ENCODE results near the gene SIGLEC10.

Gene SIGLEC10

GRCh38 chr19:51368366-51369282 is 48.8 kb downstream of the SIGLEC10 start, which contains the start of gene CLDND2:
TSS of gene CLDND2 (minus strand) at chr19:51369003. CDS start at chr19:51368577, 426 bp downstream.
- peak within 1 kb of the TSS; percentile 60 for H3K4me3 ChIP-seq (ENCODE audit: low read depth, low read length)

GRCh38 chr19:51367565-51368365 is 49.7 kb downstream of the SIGLEC10 start:
- Histone ChIP-seq H3K27me3 (ENCODE audit: insufficient read depth, low read depth, severe bottlenecking) (no peaks in the 10 kb centered on the region), H3K9me3 (ENCODE audit: severe bottlenecking) (no peaks in the 10 kb centered on the region), H3K27ac (peak overlapping the region; percentile 86), H3K4me3 (ENCODE audit: low read depth, low read length) (peak overlapping the region; percentile 60), H3K36me3 (no peaks in the 10 kb centered on the region)
- TF ChIP-seq, protein P1, sequence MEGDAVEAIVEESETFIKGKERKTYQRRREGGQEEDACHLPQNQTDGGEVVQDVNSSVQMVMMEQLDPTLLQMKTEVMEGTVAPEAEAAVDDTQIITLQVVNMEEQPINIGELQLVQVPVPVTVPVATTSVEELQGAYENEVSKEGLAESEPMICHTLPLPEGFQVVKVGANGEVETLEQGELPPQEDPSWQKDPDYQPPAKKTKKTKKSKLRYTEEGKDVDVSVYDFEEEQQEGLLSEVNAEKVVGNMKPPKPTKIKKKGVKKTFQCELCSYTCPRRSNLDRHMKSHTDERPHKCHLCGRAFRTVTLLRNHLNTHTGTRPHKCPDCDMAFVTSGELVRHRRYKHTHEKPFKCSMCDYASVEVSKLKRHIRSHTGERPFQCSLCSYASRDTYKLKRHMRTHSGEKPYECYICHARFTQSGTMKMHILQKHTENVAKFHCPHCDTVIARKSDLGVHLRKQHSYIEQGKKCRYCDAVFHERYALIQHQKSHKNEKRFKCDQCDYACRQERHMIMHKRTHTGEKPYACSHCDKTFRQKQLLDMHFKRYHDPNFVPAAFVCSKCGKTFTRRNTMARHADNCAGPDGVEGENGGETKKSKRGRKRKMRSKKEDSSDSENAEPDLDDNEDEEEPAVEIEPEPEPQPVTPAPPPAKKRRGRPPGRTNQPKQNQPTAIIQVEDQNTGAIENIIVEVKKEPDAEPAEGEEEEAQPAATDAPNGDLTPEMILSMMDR (IDR thresholded peaks at IDR 0.05; ENCODE audit: low read depth, low read length) = no peak
- peak; percentile 99 for DNase-seq

More at GRCh38 chr19:51368366-51369282, 48.8 kb downstream of the SIGLEC10 start, which contains the start of gene CLDND2:
- TF ChIP-seq, protein P1 (IDR thresholded peaks at IDR 0.05; ENCODE audit: low read depth, low read length) = no peak
- Histone ChIP-seq H3K27ac (peak within 1 kb of the TSS; percentile 64), H3K36me3 (no peaks in the 10 kb centered on the region), H3K27me3 (ENCODE audit: insufficient read depth, low read depth, severe bottlenecking) (no peaks in the 10 kb centered on the region), H3K9me3 (ENCODE audit: severe bottlenecking) (no peaks in the 10 kb centered on the region)
- DNase-seq = no peak

DNA sequence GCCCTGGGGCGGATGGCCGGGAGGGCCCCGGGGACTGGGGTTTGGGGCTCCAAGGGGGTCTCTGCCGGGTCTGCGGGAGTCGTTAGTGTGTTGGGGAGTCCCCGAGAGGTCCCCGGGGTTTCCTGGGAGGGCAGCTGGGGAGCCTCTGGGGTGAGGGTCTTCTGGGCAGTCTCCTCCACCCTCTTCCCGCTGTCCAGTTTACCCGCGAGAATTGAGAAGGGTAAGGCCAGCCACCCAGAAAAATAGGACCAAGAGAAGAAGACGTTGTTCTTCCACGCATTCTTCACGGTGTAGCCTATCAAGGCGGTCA is 50.2 kb downstream of the SIGLEC10 start:
- Histone ChIP-seq H3K9me3 (ENCODE audit: severe bottlenecking) (no peaks in the 10 kb centered on the region), H3K4me3 (ENCODE audit: low read depth, low read length) (peak overlapping the region; percentile 60), H3K36me3 (no peaks in the 10 kb centered on the region), H3K27me3 (ENCODE audit: insufficient read depth, low read depth, severe bottlenecking) (no peaks in the 10 kb centered on the region), H3K27ac (peak overlapping the region; percentile 86)
- no peak for DNase-seq
- TF ChIP-seq, protein P1 (IDR thresholded peaks at IDR 0.05; ENCODE audit: low read depth, low read length) = no peak

- H3K4me3 ChIP-seq (ENCODE audit: low read depth, low read length) = peak overlapping the region; percentile 60
- H3K27me3 ChIP-seq (ENCODE audit: insufficient read depth, low read depth, severe bottlenecking) = no peaks in the 10 kb centered on the region
- DNase-seq = peak; percentile 99
- TF ChIP-seq, protein P1 (IDR thresholded peaks at IDR 0.05; ENCODE audit: low read depth, low read length) = no peak
- no peaks in the 10 kb centered on the region for H3K36me3 ChIP-seq
- H3K27ac ChIP-seq = peak overlapping the region; percentile 86
- no peaks in the 10 kb centered on the region for H3K9me3 ChIP-seq (ENCODE audit: severe bottlenecking)
Observed at GRCh38 chr19:51366389-51367254, 50.8 kb downstream of the SIGLEC10 start.

DNA sequence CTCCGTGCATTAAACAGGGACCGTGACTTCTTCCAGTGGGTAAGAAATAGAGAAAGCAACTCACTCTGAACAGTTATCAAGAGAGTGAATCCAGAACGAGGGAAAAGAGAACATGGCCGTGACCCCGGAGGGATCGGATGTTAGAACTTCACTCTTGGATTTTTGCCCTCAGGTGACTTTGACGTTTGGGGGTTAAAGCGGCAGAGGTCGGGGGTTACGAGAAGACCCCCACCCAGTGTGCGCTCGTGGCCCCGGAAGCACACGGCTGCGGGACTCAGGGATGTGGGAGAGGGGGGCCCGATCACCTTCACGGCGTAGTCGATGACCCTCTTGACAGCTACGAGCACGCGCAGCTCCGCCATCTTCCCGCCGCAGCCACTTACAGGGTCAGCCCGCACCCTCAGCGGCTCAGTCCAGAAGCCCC is 51.5 kb downstream of the SIGLEC10 start, which contains the start of gene ETFB:
Gene ETFB (minus strand): TSS at position 424 of the 424 bp plus-strand sequence. CDS start 62 bp downstream, at position 362.
- TF ChIP-seq, protein P1 (IDR thresholded peaks at IDR 0.05; ENCODE audit: low read depth, low read length) = no peak
- Histone ChIP-seq H3K36me3 (no peaks in the 10 kb centered on the region), H3K27ac (peak within 1 kb of the TSS; percentile 90), H3K4me3 (ENCODE audit: low read depth, low read length) (peak within 1 kb of the TSS; percentile 71), H3K27me3 (ENCODE audit: insufficient read depth, low read depth, severe bottlenecking) (no peaks in the 10 kb centered on the region), H3K9me3 (ENCODE audit: severe bottlenecking) (no peaks in the 10 kb centered on the region)
- DNase-seq = no peak
